Pancreas (tissue), 10 donors: ENCODE data around the gene HDDC3. TPM values are rescaled to one million over a fixed set of nuclear protein-coding genes. Genes with fewer than 3 reads are reported as not detected.

Experiments
- ATAC-seq, 4 donors: fragments of 200-7000 bp; cut with Tn5 transposase; one replicate each; pipeline versions ENCODE4 v1.8.0 to v1.9.1; 2020; ENCODE audit warnings: mild to moderate bottlenecking in 4 of 4, moderate library complexity in 4 of 4
- DNase-seq, 6 donors: peaks; one replicate each; pipeline ENCODE4 v3.0.0-alpha.2; 2020
- FAIRE-seq: peaks from 2 replicates; lab custom pipeline; 2012; peaks lifted over from hg19 to GRCh38; lab: Jason Lieb, UNC
- H3K27ac ChIP-seq, 4 donors: fragments of 200-600 bp; sonication (generic); 1 replicate in 3 of 4; 2 replicates in 1 of 4; pipeline versions ENCODE4 v1.5.0 to v1.8.0; 2020
- H3K27me3 ChIP-seq, 4 donors: fragments of 200-600 bp; one replicate each; pipeline ENCODE4 v1.8.0; 2021
- H3K36me3 ChIP-seq, 3 donors: fragments of 200-600 bp; sonication (generic) in 1 of 3; one replicate each; pipeline versions ENCODE4 v1.5.0 to v1.8.0; 2020 to 2021
- H3K4me1 ChIP-seq, 3 donors: fragments of 200-600 bp; one replicate each; pipeline ENCODE4 v1.8.0; 2021
- H3K4me3 ChIP-seq, 4 donors: fragments of 200-600 bp; sonication (generic) in 2 of 4; one replicate each; pipeline versions ENCODE4 v1.5.0 to v1.8.0; 2020 to 2021
- H3K9me3 ChIP-seq, 4 donors: fragments of 200-600 bp; one replicate each; pipeline ENCODE4 v1.8.0; 2021
- CTCF ChIP-seq, 4 donors: fragments of 200-600 bp; sonication (generic) in 3 of 4; IDR thresholded peaks; one replicate each; pipeline versions ENCODE4 v1.5.0 to v1.8.0; 2021; ENCODE audit warnings: antibody characterized with exemption in 4 of 4
- WGBS, 2 donors: extraction: QIAGEN DNeasy Blood & Tissue Kit; methylation state at CpG; one replicate each; pipeline ENCODE4 v1.1.7; 2013; 5-methylcytosine and 5-hydroxymethylcytosine counted together
- intact Hi-C, 3 donors: fragments of 100-400 bp; cut with DNase I; formaldehyde crosslinking; loops; one replicate each; pipeline versions ENCODE4 v1.11.1 to v1.14.2; 2022
- polyA plus RNA-seq, 2 donors: library from polyadenylated mRNA; stranded (reverse); fragments of 200-250 nt; gene quantifications; one replicate each; pipeline ENCODE4 v1.2.3, GENCODE V29; 2013
- total RNA-seq, 6 donors: library from RNA; stranded (reverse); fragmentation: NEBNext Ultra II Directional in 4 of 6; extraction: Animal tissue kit (Norgen Biotek cat#: 25700) in 4 of 6; gene quantifications; one replicate each; pipeline versions ENCODE4 v1.2.1 to v1.2.4, GENCODE V29; 2021 to 2023
- donor health status: healthy with polysubstance abuse.
- donor health status: DM: no; HTN: no; CAD: no; lungs with moderate emphysema.
- donor health status: DM: no; HTN: no; CAD: no.
- donor health status: control.
- donor health status: control.
- donor health status: Bipolar disorder and iron deficiency.
- donor health status: DM: yes; HTN: yes; CAD: no.
- donor health status: DM: no; HTN: no; CAD: no.
- donor health status: DM: no; HTN: no; CAD: no.
- donor health status: DM: yes; HTN: yes; CAD: no.

HDDC3 gene
- total and polyA plus RNA-seq, 8 donors: 10.3 to 20.9 (median 15.0) TPM

DNA sequence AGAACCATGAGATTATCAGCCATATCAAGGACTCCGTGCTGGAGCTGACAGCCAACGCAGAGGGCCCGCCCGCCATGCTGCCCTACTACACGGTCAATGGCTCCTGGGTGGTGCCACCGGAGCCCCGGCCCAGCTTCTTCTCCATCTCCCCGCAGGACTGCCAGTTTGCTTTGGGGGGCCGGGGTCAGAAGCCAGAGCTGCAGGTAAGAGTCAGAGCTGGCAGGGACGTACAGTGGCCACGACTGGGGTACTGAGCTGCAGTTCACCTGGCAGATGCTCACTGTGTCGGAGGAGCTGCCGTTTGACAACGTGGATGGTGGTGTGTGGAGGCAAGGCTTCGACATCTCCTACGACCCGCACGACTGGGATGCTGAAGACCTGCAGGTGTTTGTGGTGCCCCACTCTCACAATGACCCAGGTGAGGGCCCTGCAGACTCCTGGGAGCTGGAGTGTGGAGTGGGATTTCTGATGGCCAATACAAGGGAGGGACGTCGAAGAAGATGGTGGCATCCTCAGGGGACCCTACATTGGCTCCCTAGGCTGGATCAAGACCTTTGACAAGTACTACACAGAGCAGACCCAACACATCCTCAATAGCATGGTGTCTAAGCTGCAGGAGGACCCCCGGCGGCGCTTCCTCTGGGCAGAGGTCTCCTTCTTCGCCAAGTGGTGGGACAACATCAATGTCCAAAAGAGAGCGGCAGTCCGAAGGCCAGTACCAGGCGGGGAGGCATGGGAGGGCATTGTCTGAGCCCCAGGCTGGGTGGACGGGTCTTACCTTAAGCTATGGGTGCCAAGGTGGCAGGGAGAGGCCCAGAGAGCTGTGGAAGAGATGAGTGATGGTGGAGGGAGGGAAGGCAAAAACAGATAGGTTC, 26.8 kb downstream of the HDDC3 start:
- 82 to 85% methylated on average over 28 of the region's 28 CpGs for WGBS, 2 donors
- DNase-seq (peak in 1 of 6 donors; percentile 73), ATAC-seq (no peak), FAIRE-seq (no peak)
- H3K4me1 ChIP-seq: peaks cover 10 to 41% (median 22%) of the 10 kb centered on the region in 3 donors
- no peaks in the 10 kb centered on the region for H3K9me3 ChIP-seq
- H3K4me3 ChIP-seq: no peak overlapping the region
- no peaks in the 10 kb centered on the region for H3K27me3 ChIP-seq
- peaks cover 0 to 26% (median 21%) of the 10 kb centered on the region in 3 donors for H3K36me3 ChIP-seq
- no peak for TF ChIP-seq CTCF (IDR thresholded peaks at IDR 0.05)
- peak overlapping the region in 3 of 4 donors; percentile 11 to 42 (median 33) for H3K27ac ChIP-seq
- intact Hi-C loops: no loop called here

DNA sequence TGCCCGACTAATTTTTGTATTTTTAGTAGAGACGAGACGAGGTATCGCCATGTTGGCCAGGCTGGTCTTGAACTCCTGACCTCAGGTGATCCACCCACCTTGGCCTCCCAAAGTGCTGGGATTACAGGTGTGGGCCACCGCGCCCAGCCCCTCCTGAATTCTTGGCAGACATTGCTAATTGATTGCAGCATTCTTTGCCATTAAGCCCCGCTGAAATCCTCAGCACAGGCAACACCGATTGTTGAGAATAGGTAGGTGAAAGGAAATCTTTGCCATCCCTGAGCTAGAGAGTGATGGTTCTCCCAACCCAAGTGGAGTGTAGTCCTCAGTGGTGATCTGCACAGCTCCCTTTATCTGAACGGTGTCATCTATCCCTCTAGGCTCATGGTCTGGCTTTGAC, 27.6 kb downstream of the HDDC3 start:
- Histone ChIP-seq H3K4me3 (no peak overlapping the region), H3K4me1 (peaks cover 10 to 41% (median 22%) of the 10 kb centered on the region in 3 donors), H3K27ac (peak overlapping the region in 2 of 4 donors; percentile 16 to 17), H3K27me3 (no peaks in the 10 kb centered on the region), H3K9me3 (no peaks in the 10 kb centered on the region), H3K36me3 (peaks cover 0 to 18% (median 15%) of the 10 kb centered on the region in 3 donors)
- DNase-seq (no peak), FAIRE-seq (no peak), ATAC-seq (no peak)
- TF ChIP-seq CTCF (IDR thresholded peaks at IDR 0.05): no peak
- intact Hi-C loops: no loop called here
- 87 to 89% methylated on average over 9 of the region's 9 CpGs for WGBS, 2 donors

GRCh38 chr15:90903733-90904536, 28.4 kb downstream of the HDDC3 start:
- peak overlapping the region; percentile 51 to 82 (median 61) for H3K4me3 ChIP-seq
- intact Hi-C loops: no loop called here
- 37 to 41% methylated on average over 18 of the region's 18 CpGs for WGBS, 2 donors
- H3K4me1 ChIP-seq: peaks cover 10 to 41% (median 22%) of the 10 kb centered on the region in 3 donors
- DNase-seq (peak in 4 of 6 donors; percentile 53 to 66 (median 58)), FAIRE-seq (no peak), ATAC-seq (peak; percentile 30 to 51 (median 50))
- no peaks in the 10 kb centered on the region for H3K9me3 ChIP-seq
- H3K36me3 ChIP-seq: peaks cover 0 to 12% (median 10%) of the 10 kb centered on the region in 3 donors
- no peak for TF ChIP-seq CTCF (IDR thresholded peaks at IDR 0.05)
- no peaks in the 10 kb centered on the region for H3K27me3 ChIP-seq
- H3K27ac ChIP-seq: peak overlapping the region; percentile 80 to 93 (median 92)

- 0% methylated on average over 55 to 81 of the region's 81 CpGs for WGBS, 2 donors
- no peak for TF ChIP-seq CTCF (IDR thresholded peaks at IDR 0.05)
- no peak for FAIRE-seq
Measured at GRCh38 chr15:90902840-90903732, 29.3 kb downstream of the HDDC3 start, which contains the start of gene MAN2A2. TSS of gene MAN2A2 (plus strand) at chr15:90903302. CDS start at chr15:90904208, 906 bp downstream.

More at GRCh38 chr15:90902840-90903732, 29.3 kb downstream of the HDDC3 start, which contains the start of gene MAN2A2:
- ATAC-seq (peak; percentile 67 to 75 (median 72)), DNase-seq (peak; percentile 87 to 95 (median 92))
- Histone ChIP-seq H3K27me3 (no peaks in the 10 kb centered on the region), H3K9me3 (no peaks in the 10 kb centered on the region), H3K36me3 (peaks cover 0 to 12% (median 10%) of the 10 kb centered on the region in 3 donors), H3K27ac (peak within 1 kb of the TSS; percentile 80 to 93 (median 92)), H3K4me3 (peak within 1 kb of the TSS; percentile 51 to 82 (median 61)), H3K4me1 (peaks cover 10 to 41% (median 22%) of the 10 kb centered on the region in 3 donors)
- intact Hi-C loops: no loop called here
